Measurements from ENCODE around the gene TUBA3E.
"Not testable (repeated sequence)": the region's sequence is repeated elsewhere in the genome, so short reads cannot be mapped to it uniquely, and the experiment has no call there.

The TUBA3E gene

DNA sequence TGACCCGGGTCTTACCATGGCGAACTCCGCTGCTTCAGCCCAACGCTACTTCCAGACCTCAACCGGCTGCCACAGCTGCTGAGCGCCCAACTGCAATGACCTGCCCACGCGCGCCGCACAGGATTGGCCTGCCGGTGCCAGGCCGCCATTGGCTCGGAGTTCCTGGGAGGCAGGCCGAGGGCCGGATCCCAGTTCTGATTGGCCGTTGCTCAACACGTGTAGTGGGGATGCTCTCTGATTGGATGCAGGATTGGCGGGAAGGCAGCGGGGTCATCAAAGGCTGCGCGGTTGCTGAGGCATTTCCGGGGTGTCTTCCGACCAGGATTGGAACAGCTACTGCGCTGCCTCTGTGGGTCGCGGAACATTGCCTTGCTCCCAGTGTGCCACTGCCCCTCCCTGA, at the start of gene TUBA3E:
Gene TUBA3E, minus strand, starts transcription at position 97 of the 400 bp plus-strand sequence. Its CDS starts 79 bp downstream, at position 18.
- no peak for DNase-seq (ENCODE audit: low read depth)

DNA sequence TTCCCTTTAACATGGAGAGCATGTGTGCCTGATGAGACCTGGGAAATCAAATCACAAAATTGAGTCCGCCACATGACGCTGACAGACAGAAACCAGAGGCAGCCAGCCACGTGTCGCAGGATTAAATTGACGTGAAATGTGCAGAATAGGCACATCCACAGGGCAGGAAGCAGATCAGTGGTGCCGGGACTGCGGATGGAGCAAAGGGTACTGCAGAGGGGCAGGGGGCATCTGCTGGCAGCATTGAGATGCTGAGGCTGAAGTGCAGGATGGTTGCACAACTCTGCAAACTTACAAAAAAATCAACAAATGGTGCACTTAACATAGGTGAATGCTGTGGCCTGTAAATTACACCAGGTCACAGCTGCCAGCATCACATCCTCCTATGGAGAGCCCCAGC, 48.2 kb upstream of the TUBA3E start:
- DNase-seq (ENCODE audit: low read depth) = no peak

DNA sequence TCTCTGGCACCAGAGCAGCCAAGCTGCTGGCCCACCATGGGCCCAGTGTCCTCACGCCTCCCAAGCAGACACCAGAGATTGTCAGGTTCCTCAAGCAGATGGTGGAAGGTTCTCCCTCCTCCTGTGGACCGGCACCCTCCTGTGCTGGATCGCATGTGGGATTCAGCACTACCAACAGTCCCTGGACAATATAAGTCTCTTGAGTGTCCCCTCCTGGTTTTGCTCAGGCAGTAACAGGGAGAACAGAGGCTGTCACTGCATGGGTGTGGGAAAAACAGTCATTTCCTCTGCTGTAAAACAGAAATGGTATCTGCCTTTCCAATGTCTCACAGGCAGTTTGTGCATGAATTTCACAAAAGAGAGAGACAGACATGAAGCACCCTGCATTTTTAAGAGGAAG, 47.7 kb upstream of the TUBA3E start:
- no peak for DNase-seq (ENCODE audit: low read depth)

DNA sequence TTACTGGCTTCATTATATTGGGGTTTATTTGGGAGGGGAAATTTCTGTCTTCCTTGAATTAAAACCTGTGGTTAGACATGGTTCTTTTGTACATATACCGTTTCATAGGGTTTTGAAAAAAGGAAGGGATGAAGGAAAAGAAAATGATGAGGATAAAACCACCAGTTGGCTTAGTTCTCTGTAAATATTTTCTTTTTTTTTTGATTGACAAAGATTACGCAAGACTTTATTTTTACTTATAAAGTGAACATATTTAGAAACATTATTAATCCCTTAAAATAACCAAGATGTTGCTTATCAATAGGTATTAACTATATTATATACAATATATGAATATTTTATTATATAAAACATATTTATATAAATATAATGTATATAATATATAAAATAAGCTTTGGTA, 45.1 kb upstream of the TUBA3E start:
- DNase-seq (ENCODE audit: low read depth) = no peak

DNA sequence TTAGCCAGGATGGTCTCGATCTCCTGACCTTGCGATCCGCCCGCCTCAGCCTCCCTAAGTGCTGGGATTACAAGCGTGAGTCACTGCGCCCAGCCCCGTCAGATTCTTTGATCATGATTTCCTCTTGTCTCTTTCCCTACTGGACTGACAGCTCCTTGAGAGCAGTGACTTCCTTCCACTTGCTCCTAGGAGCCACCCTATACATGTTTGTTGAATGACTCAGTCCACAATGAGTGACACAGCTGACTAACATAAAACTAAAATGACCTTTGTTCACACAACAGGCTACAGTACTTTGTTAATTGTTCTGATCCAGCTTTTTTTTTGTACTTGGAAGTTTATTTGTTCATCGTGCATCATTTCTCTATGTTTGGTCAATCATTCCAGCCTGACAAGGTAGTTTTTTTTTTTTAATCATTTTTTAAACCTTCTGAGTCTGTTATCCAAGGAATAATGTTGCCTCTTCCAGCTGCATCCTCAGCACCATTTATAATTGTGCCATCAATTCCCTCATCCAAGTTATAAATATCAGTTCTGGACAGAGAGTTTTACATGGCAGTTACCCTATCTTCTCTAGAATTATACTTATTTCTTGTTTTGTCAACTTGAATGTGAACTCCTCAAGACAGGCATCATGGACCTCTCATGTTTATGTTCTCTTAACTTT, 42.9 kb upstream of the TUBA3E start:
- DNase-seq (ENCODE audit: low read depth) = no peak

DNA sequence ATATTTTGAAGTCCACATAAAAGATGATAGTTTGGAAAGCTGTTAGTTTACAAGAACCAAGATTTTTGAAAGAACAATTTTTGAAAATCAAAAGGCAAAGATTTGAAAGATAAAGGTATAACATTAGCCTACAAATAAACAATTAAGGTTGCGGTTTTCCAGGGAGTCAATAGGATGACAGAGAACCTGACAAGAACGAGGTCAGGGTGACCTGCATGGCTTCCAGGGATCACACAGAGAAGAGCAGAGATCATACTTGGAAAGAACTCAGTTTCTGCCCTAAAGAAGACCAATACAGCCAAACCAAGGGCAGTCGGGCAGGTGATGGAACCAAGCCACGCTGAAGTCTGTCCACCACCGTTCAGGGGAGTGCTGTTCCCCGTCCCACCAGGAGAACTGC, 41.3 kb upstream of the TUBA3E start:
- not testable (repeated sequence) for DNase-seq (ENCODE audit: low read depth)

DNA sequence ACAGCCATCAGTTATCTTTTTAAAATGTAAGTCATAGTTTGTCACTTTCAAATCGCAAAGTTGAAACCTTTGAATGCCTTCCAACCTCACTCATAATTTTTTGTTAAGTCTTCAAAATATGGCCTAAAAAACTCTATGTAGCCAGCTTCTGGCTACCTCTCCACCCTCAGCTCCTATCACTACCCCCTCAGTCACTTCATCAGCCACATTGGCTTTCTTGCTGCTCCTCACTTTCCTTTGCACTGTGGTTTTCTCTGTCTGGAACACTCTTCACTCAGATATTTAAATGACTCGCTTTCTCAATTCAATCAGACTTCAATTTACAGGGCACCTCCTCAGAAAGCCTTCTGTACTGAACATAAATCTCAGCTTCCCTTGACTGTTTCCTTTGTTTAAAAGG, 34.8 kb upstream of the TUBA3E start:
- DNase-seq (ENCODE audit: low read depth) = not testable (repeated sequence)

DNA sequence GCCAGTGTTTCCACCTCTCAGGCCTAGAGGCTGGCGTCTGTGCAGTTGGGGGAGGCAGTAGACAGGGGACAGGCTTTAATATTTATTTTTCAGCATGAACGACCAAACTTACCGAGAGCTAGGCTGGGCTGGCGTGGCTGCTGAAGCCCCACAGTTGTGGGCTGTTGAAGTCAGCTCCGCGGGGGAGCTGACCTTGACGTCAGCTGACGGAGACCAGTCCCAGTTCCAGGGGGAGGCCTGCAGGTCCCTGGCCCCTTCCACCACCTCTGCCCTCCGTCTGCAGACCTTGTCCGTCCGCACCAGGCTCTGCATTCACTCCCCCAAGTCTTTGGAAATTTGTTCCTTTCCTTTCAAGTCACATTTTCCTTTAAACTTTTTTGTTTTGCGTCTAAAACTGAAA, 33.4 kb upstream of the TUBA3E start:
- DNase-seq (ENCODE audit: low read depth) = no peak

DNA sequence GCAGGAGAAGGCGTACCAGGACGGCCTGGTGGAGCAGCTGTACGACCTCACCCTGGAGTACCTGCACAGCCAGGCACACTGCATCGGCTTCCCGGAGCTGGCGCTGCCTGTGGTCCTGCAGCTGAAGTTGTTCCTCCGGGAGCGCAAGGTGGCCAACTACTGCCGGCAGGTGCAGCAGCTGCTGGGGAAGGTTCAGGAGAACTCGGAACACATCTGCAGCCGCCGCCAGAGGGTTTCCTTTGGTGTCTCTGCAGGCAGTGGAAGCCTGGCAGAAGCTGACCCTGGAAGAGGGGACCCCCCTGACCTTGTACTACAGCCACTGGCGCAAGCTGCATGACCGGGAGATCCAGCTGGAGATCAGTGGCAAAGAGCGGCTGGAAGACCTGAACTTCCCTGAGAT, 32.7 kb upstream of the TUBA3E start:
- not testable (repeated sequence) for DNase-seq (ENCODE audit: low read depth)

DNA sequence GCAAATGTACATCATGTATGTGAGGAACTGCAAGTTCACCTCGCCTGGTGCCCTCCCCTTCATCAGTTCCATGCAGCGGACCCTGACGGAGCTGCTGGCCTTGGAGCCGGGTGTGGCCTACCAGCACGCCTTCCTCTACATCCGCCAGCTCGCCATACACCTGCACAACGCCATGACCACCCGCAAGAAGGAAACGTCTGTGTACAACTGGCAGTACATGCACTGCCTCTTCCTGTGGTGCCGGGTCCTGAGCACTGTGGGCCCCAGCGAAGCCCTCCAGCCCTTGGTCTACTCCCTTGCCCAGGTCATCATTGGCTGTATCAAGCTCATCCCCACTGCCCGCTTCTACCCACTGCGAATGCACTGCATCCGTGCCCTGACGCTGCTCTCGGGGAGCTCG, 32.1 kb upstream of the TUBA3E start:
- DNase-seq (ENCODE audit: low read depth) = not testable (repeated sequence)

DNA sequence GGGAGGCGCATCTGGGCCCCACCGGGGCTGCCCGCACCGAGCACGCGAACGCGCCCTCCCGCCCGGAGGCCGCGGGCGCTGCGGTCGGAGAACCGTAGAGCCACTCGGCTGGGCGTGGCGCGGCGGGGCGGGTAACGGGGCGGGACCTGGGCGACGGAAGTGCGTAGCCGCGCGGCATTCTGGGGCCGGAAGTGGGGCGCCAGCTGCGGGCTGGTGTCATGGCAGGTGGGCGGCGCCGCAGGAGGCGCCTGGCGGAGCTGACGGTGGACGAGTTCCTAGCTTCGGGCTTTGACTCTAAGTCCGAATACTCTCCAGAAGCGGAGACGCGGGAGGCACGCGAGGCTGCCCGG, 30.9 kb upstream of the TUBA3E start:
- DNase-seq (ENCODE audit: low read depth) = not testable (repeated sequence)

DNA sequence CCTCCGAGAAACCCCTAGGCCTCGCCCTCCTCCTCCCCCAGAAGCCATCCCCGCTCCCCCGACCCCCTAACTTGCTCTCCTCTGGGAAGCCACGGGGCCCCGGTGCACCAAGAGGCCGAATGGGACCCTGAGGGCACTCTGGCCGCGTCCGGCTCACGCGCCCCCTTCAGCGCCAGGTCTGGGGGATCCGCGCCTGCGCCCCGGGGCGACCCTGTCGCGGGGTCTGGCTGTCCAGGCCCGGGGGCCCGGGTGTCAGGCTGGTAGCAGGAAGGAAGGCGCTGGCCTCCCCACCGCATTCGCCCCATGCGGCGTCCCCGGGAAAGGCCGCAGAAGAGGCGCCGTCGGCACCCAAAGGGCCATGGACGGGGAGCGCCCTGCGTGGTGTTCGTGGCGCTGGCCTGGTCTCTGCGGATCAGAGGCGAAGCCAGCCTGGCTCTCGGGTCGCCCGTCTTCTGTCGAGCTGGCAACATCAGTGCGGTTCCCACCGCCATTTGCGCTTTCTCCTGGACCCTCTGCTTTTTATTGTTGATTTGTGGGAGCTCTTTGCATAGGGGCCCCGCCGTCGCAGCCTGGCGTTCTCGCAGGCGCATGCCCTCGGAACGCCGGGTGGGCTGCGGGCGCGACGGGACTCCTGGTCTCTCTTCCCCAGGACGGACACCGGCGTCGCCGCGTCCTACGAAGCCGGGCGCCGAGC, 30.4 kb upstream of the TUBA3E start:
- DNase-seq (ENCODE audit: low read depth) = not testable (repeated sequence)

DNA sequence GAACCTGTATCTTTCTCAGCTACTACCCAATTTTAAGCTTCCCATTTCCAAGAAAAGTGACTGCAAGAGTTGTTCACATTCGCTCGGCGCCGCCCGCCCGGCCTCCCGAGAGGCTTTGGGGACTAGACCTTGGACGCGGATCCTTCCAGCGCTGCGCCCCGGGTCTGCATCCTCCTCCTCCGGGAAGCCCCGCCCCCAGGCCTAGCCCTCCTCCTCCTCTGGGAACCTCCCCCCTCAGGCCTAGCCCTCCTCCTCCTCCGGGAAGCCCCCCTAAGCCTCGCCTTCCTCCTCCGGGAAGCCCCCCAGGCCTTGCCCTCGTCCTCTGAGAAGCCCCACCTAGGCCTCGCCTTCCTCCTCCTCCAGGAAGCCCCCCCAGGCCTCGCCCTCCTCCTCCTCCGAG, 29.8 kb upstream of the TUBA3E start:
- DNase-seq (ENCODE audit: low read depth) = not testable (repeated sequence)

DNA sequence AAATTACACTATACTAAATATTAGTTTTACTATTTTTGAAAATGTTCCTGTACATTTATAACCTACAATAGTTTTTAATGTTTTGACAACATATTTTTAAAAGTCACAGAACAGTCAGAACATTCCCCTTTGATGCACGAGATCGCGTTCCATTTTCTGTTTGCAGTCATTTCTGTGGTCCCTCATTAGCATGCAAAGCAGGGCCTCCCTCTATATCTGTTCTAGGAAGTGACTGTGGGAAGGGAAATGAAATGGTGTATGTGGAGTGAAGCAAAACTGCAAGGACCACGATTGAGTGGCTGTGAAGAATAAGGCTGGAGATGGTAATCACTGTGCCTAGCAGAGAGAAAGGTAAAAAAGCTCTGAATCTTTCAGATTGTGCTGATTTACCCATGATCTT, 24.3 kb upstream of the TUBA3E start:
- DNase-seq (ENCODE audit: low read depth) = not testable (repeated sequence)

DNA sequence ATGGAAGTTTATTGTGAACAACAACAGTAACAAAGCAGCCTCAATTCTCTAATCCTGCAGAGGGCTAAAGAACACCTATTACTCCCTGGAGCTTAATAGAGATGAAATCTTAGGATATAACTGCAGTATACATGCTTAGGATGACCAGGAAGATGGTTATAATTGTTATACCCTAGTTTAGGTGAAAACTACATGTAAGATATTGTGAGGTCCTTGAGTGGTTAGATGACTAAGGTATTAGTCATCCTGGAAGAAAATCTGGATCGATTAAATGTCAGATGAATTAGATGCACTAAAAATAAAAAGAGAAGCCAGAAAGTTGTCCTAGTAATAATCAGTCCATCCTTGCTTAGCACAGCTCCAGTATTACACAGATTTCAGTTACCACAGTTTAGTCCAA, 22.3 kb upstream of the TUBA3E start:
- DNase-seq (ENCODE audit: low read depth) = not testable (repeated sequence)

DNA sequence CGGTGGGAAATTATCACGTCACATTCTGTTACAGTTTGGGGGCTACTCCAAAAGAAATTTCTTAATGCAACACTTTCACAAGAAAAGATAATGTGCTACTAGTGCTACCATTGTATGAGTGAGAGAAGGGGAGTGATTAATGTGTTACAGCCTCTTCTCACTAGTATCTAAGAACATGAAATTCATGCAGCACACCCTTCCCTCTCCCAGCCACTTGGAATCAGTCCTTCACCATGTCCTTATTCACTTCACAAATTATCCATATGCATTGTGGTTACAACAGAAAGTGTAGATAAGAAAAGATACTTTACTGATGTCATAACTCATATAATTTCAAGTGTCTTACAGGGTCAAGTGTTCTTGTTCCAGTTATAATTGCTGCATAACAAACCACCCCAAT, 20.9 kb upstream of the TUBA3E start:
- DNase-seq (ENCODE audit: low read depth) = not testable (repeated sequence)

DNA sequence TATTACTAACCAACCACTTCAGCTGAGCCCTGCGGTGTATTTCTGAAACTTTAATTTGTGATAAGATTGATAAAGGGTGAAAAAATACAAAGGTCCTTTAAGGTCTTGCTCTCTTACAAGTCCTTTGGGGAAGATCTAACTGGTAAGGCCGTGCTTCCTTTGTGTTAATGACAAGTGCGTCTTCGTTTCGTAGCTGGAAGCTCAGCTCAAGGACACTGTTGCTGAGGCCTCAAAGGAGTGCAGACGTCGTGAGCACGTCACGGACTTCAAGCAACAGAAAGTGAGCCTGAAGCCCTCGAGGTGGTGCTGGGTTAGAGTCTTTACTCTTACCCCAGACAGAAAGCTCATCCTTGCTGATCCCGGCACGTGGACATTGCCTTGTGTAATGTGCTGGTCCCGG, 8.8 kb upstream of the TUBA3E start:
- DNase-seq (ENCODE audit: low read depth) = not testable (repeated sequence)

DNA sequence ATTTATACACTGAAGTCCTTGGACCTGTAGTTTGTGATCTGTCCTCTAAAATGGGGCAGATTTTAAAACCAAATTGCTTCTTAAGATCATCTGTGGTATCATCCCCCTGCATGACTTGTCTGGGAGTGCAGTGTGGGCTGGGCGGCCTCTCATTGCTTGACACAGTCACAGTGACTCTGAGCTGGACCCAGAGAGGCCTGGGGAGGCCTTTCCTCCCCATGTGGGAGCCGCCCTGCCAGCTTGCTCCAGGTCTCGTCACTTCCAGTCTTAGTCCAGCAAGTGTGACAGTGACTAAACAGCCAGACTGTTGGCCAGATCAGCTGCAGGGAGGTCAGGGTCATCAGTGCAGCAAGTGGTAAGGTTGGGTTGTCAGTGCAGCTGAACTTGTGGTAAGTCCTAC, 4.9 kb upstream of the TUBA3E start:
- DNase-seq (ENCODE audit: low read depth) = not testable (repeated sequence)

DNA sequence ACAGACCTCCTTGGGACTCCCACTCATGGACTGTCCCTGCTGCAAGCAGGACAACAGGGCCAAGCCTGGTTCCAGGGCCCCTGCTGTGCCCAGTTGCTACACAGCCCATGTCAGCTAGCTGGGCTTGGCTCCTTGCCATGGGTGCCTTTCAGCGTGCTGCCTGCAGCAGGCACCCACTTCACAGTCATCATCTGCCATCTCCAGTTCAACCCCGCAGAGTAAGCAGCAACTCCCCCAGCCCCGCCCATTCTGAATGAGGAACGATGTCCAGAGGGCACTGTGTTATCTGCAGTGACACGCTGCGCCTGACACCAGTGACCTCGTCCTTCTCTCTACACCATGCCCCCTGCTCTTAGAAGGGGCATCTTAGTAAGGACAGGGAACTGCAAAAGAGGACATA, 4.3 kb upstream of the TUBA3E start:
- not testable (repeated sequence) for DNase-seq (ENCODE audit: low read depth)

DNA sequence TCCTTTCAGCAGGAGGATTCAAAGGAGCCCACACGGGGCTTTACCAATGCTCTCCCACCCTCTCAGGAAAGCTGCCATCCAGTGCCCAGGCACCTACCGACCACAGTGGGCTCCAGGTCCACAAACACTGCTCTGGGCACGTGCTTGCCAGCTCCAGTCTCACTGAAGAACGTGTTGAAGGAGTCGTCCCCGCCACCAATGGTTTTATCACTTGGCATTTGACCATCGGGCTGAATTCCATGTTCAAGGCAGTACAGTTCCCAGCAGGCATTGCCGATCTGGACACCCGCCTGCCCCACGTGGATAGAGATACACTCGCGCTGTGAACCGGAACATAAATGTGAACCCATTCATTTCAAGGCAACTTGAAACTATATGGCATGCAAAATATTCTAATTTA, 2.2 kb downstream of the TUBA3E start:
- DNase-seq (ENCODE audit: low read depth) = not testable (repeated sequence)

DNA sequence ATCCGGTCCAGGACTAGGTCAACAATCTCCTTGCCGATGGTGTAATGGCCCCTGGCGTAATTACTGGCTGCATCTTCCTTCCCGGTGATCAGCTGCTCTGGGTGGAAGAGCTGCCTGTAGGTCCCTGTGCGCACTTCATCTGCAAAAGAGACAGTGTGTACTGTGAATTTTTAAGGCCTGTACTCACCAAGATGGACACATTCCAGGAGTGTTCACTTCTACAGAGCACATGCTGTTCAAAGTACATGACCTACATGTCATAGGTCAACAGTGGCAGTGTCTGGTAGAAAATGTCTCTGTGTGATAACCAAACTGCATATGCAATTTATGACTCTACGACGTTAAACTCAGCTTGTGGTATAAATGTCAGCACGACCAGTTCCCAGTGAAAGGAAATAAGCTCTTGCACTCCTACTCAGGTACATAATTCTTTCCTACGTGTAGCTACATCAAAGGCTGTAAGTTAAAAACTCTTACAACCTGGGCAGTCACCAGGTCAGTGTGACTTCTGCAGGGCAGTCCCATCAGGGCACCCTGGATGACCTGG, 3.1 kb downstream of the TUBA3E start:
- not testable (repeated sequence) for DNase-seq (ENCODE audit: low read depth)

DNA sequence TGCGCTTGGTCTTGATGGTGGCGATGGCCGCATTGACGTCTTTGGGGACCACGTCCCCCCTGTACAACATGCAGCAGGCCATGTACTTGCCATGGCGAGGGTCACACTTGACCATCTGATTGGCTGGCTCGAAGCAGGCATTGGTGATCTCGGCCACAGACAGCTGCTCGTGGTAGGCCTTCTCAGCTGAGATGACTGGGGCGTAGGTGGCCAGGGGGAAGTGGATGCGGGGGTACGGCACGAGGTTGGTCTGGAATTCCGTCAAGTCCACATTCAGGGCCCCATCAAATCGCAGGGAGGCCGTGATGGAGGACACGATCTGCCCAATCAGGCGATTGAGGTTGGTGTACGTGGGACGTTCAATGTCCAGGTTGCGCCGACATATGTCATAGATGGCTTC, 4.4 kb downstream of the TUBA3E start:
- DNase-seq (ENCODE audit: low read depth) = not testable (repeated sequence)

DNA sequence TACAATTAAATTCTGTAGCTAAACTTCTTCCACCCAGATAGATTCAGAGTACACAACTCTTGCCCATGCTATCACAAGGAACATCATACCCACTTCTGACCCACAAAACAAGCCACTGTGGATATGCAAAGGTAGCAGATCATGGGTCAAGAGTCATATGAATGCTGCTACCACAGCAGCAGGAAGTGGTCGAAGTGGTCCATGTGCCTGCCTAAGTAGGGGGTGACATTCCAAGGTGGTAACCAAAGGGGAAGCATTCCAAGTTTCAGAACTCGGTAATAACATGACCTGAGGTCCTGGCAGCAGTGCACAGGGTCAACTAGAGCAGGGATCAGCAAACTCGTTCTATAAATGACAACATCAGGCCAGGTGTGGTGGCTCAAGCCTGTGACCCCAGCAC, 5.8 kb downstream of the TUBA3E start:
- not testable (repeated sequence) for DNase-seq (ENCODE audit: low read depth)

DNA sequence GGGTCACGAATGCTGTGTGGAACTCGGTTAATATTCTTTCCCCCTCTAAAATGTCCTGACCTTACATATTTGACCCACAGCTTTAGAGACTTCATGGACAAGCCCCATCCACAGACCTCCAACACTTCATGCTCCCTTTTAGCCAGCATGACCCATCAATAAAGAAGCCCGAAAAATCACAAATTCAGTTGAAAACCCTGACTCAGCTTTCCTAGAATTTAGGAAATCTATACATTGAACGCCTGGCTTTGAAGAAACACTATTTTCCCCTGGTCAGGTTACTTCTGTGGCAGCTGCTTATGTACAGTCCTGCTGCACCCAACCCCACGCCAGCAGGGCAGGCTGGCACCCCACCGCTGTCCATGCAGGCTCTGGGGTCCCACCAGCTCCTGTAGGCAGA, 6.9 kb downstream of the TUBA3E start:
- DNase-seq (ENCODE audit: low read depth) = not testable (repeated sequence)

Measured in fibroblast of the conjunctiva (primary cell).